ENCODE measurements around the gene PLB1.

PLB1 gene

GRCh38 chr2:28497206-28497605, 1.3 kb downstream of the PLB1 start:
- no peak for DNase-seq (ENCODE audit: low read depth, low spot score)

GRCh38 chr2:28499282-28499681, 3.4 kb downstream of the PLB1 start:
- DNase-seq (ENCODE audit: low read depth, low spot score): no peak

GRCh38 chr2:28505361-28505760, 9.5 kb downstream of the PLB1 start:
- no peak for DNase-seq (ENCODE audit: low read depth, low spot score)

GRCh38 chr2:28506112-28506910, 10.5 kb downstream of the PLB1 start:
- DNase-seq (ENCODE audit: low read depth, low spot score): no peak

- DNase-seq (ENCODE audit: low read depth, low spot score): no peak
Measured at GRCh38 chr2:28507796-28508764, 12.2 kb downstream of the PLB1 start.

GRCh38 chr2:28509361-28509760, 13.5 kb downstream of the PLB1 start:
- no peak for DNase-seq (ENCODE audit: low read depth, low spot score)

GRCh38 chr2:28510184-28510583, 14.3 kb downstream of the PLB1 start:
- no peak for DNase-seq (ENCODE audit: low read depth, low spot score)

GRCh38 chr2:28511871-28512606, 16.2 kb downstream of the PLB1 start:
- DNase-seq (ENCODE audit: low read depth, low spot score): no peak

- DNase-seq (ENCODE audit: low read depth, low spot score): no peak
Measured at GRCh38 chr2:28512607-28512965, 16.7 kb downstream of the PLB1 start.

- no peak for DNase-seq (ENCODE audit: low read depth, low spot score)
Measured at GRCh38 chr2:28513097-28513496, 17.2 kb downstream of the PLB1 start.

- no peak for DNase-seq (ENCODE audit: low read depth, low spot score)
Measured at GRCh38 chr2:28515176-28515751, 19.4 kb downstream of the PLB1 start.

- DNase-seq (ENCODE audit: low read depth, low spot score): no peak
Measured at GRCh38 chr2:28516430-28516829, 20.6 kb downstream of the PLB1 start.

GRCh38 chr2:28516950-28517349, 21.1 kb downstream of the PLB1 start:
- no peak for DNase-seq (ENCODE audit: low read depth, low spot score)

- DNase-seq (ENCODE audit: low read depth, low spot score): no peak
Measured at GRCh38 chr2:28521663-28522062, 25.8 kb downstream of the PLB1 start.

GRCh38 chr2:28522481-28522880, 26.6 kb downstream of the PLB1 start:
- no peak for DNase-seq (ENCODE audit: low read depth, low spot score)

GRCh38 chr2:28523902-28524301, 28.0 kb downstream of the PLB1 start:
- no peak for DNase-seq (ENCODE audit: low read depth, low spot score)

GRCh38 chr2:28525481-28525880, 29.6 kb downstream of the PLB1 start:
- DNase-seq (ENCODE audit: low read depth, low spot score): no peak

- DNase-seq (ENCODE audit: low read depth, low spot score): no peak
Measured at GRCh38 chr2:28526527-28527132, 30.8 kb downstream of the PLB1 start.

GRCh38 chr2:28527196-28527595, 31.3 kb downstream of the PLB1 start:
- no peak for DNase-seq (ENCODE audit: low read depth, low spot score)

GRCh38 chr2:28528206-28528605, 32.3 kb downstream of the PLB1 start:
- DNase-seq (ENCODE audit: low read depth, low spot score): no peak

- no peak for DNase-seq (ENCODE audit: low read depth, low spot score)
Measured at GRCh38 chr2:28530782-28531181, 34.9 kb downstream of the PLB1 start.

Data from activated CD4-positive, CD25-positive, alpha-beta regulatory T cell treated with anti-CD3 and anti-CD28 coated beads, Interleukin-2, amount 50 U/mL, for 16 hours (primary cell).